ENCODE results near the gene TRIAP1. TPM values are rescaled to one million over a fixed set of nuclear protein-coding genes. Genes with fewer than 3 reads are reported as not detected.

Gene TRIAP1
- total and polyA plus RNA-seq, 8 donors = 4.7 to 40.6 (median 14.7) TPM

DNA sequence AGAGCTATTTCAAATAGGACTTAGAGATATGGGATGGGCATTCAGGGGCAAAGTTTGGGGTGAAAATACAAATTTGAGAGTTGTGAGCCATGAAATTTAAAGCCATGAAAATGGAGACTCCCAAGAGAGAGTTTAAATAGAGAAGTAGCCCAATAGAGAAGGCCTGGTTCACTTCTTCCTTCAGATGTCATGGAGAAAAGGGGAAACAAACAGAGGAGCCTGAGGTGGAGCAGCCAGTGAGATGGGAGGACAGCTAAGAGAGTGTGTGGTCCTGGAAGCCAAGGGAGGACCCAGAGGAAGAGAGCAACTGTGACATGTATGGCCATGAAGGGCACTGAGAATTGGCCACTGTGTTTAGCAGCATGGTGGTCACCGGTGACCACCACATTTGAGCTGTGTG lies 37.4 kb upstream of the TRIAP1 start:
- Histone ChIP-seq H3K4me3 (no peak overlapping the region), H3K27ac (no peak overlapping the region), H3K9me3 (no peaks in the 10 kb centered on the region), H3K4me1 (no peaks in the 10 kb centered on the region), H3K27me3 (no peaks in the 10 kb centered on the region), H3K36me3 (peaks cover 0 to 14% (median 6%) of the 10 kb centered on the region in 4 donors)
- TF ChIP-seq POLR2A (IDR thresholded peaks at IDR 0.05) = no peak
- TF ChIP-seq EP300 (IDR thresholded peaks at IDR 0.05) = no peak
- no peak for TF ChIP-seq POLR2AphosphoS5 (IDR thresholded peaks at IDR 0.05)
- TF ChIP-seq, protein P1, sequence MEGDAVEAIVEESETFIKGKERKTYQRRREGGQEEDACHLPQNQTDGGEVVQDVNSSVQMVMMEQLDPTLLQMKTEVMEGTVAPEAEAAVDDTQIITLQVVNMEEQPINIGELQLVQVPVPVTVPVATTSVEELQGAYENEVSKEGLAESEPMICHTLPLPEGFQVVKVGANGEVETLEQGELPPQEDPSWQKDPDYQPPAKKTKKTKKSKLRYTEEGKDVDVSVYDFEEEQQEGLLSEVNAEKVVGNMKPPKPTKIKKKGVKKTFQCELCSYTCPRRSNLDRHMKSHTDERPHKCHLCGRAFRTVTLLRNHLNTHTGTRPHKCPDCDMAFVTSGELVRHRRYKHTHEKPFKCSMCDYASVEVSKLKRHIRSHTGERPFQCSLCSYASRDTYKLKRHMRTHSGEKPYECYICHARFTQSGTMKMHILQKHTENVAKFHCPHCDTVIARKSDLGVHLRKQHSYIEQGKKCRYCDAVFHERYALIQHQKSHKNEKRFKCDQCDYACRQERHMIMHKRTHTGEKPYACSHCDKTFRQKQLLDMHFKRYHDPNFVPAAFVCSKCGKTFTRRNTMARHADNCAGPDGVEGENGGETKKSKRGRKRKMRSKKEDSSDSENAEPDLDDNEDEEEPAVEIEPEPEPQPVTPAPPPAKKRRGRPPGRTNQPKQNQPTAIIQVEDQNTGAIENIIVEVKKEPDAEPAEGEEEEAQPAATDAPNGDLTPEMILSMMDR (IDR thresholded peaks at IDR 0.05) = no peak
- intact Hi-C loops (cut with DNase I; ENCODE audit: low total_unique reads) = no loop called here
- 88 to 100% (median 98%) methylated on average over 1 of the region's 1 CpG for WGBS, 5 donors
- no peak for DNase-seq

DNA sequence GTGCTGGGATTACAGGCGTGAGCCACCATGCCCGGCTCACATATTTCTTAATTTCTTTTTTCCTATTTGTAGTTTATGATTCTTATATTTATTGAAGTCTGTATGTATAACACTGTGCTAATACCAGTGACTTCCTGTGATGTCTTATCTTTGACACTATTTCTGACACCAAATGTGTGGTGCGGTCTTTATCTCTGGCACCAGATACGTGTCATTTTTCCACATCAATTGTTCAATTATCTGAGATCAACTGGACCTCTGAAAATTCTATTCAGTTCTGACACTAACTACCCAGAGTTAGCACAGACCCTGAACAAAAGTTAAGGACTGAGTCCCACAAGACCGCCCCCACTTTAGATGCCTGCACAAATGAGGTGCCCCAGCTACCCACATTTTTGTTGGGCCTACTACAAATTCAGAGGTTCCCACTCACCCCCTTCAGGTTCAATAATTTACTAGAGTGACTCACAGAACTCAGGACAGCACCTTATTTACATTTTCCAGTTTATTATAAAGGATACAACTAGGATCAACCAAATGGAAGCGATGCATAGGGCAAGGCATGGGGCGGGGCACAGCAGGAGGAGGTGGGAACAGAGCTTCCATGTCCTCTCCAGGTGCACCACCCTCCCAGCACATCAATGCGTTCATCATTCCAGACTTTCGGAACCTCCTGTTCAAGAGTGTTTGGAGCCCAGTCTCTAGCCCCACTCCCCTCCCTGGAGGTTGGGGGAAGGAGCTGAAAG lies 35.0 kb upstream of the TRIAP1 start:
- intact Hi-C loops (cut with DNase I; ENCODE audit: low total_unique reads) = no loop called here
- no peaks in the 10 kb centered on the region for H3K4me1 ChIP-seq
- H3K27ac ChIP-seq = no peak overlapping the region
- H3K36me3 ChIP-seq = peaks cover 0 to 14% (median 6%) of the 10 kb centered on the region in 4 donors
- H3K4me3 ChIP-seq = no peak overlapping the region
- H3K9me3 ChIP-seq = no peaks in the 10 kb centered on the region
- H3K27me3 ChIP-seq = no peaks in the 10 kb centered on the region
- no peak for DNase-seq
- 90 to 94% (median 92%) methylated on average over 9 of the region's 9 CpGs for WGBS, 5 donors
- TF ChIP-seq POLR2AphosphoS5 (IDR thresholded peaks at IDR 0.05) (no peak), POLR2A (IDR thresholded peaks at IDR 0.05) (no peak), EP300 (IDR thresholded peaks at IDR 0.05) (no peak)
- TF ChIP-seq, protein P1 (IDR thresholded peaks at IDR 0.05) = no peak

- no peaks in the 10 kb centered on the region for H3K27me3 ChIP-seq
- WGBS, 5 donors = 63 to 77% (median 65%) methylated on average over 1 of the region's 1 CpG
- H3K27ac ChIP-seq = no peak overlapping the region
- peaks cover 0 to 14% (median 6%) of the 10 kb centered on the region in 4 donors for H3K36me3 ChIP-seq
- no peaks in the 10 kb centered on the region for H3K9me3 ChIP-seq
- no peak for TF ChIP-seq POLR2A (IDR thresholded peaks at IDR 0.05)
- no peak overlapping the region for H3K4me3 ChIP-seq
- H3K4me1 ChIP-seq = no peaks in the 10 kb centered on the region
- intact Hi-C loops (cut with DNase I; ENCODE audit: low total_unique reads) = no loop called here
- no peak for DNase-seq
Measured at GRCh38 chr12:120480211-120480610, 34.0 kb upstream of the TRIAP1 start.

GRCh38 chr12:120479458-120479857 lies 33.3 kb upstream of the TRIAP1 start:
- H3K4me1 ChIP-seq = peaks cover 0 to 6% (median 3%) of the 10 kb centered on the region in 4 donors
- H3K9me3 ChIP-seq = no peaks in the 10 kb centered on the region
- intact Hi-C loops (cut with DNase I; ENCODE audit: low total_unique reads) = no loop called here
- H3K27ac ChIP-seq = no peak overlapping the region
- 85 to 93% (median 90%) methylated on average over 1 of the region's 1 CpG for WGBS, 5 donors
- H3K36me3 ChIP-seq = peaks cover 0 to 14% (median 6%) of the 10 kb centered on the region in 4 donors
- TF ChIP-seq POLR2A (IDR thresholded peaks at IDR 0.05) = no peak
- no peak for TF ChIP-seq EP300 (IDR thresholded peaks at IDR 0.05)
- TF ChIP-seq POLR2AphosphoS5 (IDR thresholded peaks at IDR 0.05) = no peak
- TF ChIP-seq, protein P1 (IDR thresholded peaks at IDR 0.05) = no peak
- no peaks in the 10 kb centered on the region for H3K27me3 ChIP-seq
- no peak overlapping the region for H3K4me3 ChIP-seq
- DNase-seq = no peak

GRCh38 chr12:120475643-120476042 lies 29.5 kb upstream of the TRIAP1 start:
- intact Hi-C loops (cut with DNase I; ENCODE audit: low total_unique reads) = no loop called here
- Histone ChIP-seq H3K4me3 (no peak overlapping the region), H3K27ac (no peak overlapping the region), H3K27me3 (no peaks in the 10 kb centered on the region), H3K9me3 (no peaks in the 10 kb centered on the region), H3K36me3 (no peaks in the 10 kb centered on the region), H3K4me1 (peaks cover under 1 to 26% (median 8%) of the 10 kb centered on the region in 4 donors)
- WGBS, 5 donors = 96 to 100% (median 98%) methylated on average over 1 of the region's 1 CpG
- no peak for DNase-seq
- TF ChIP-seq POLR2AphosphoS5 (IDR thresholded peaks at IDR 0.05) = no peak
- no peak for TF ChIP-seq POLR2A (IDR thresholded peaks at IDR 0.05)
- TF ChIP-seq, protein P1 (IDR thresholded peaks at IDR 0.05) = no peak
- no peak for TF ChIP-seq EP300 (IDR thresholded peaks at IDR 0.05)
